HEK293 (cell line): ENCODE measurements around the gene REX1BD.

Source experiments
- TCF7L2 ChIP-seq: IDR thresholded peaks from 2 replicates; pipeline ENCODE4 v1.6.1; 2011; ENCODE audit warnings: low read depth, mild to moderate bottlenecking, inconsistent platforms, low read length, moderate library complexity, borderline replicate concordance
- TSHZ1 ChIP-seq: fragments of 450-650 bp; formaldehyde crosslinking; IDR thresholded peaks from 2 replicates; pipeline ENCODE4 v1.5.1; 2016; ENCODE audit warnings: missing biosample characterization, missing genetic modification characterization, borderline replicate concordance
- ZNF114 ChIP-seq: fragments of 450-650 bp; formaldehyde crosslinking; IDR thresholded peaks from 2 replicates; pipeline ENCODE4 v1.5.0; 2017; ENCODE audit warnings: missing biosample characterization, missing genetic modification characterization
- ZNF311 ChIP-seq: fragments of 450-650 bp; formaldehyde crosslinking; IDR thresholded peaks from 2 replicates; pipeline ENCODE4 v1.5.1; 2017; ENCODE audit warnings: missing biosample characterization, missing genetic modification characterization, borderline replicate concordance
- ZNF324 ChIP-seq: fragments of 450-650 bp; formaldehyde crosslinking; IDR thresholded peaks from 2 replicates; pipeline ENCODE4 v1.5.1; 2016; ENCODE audit warnings: missing biosample characterization, missing genetic modification characterization
- ZNF624 ChIP-seq: fragments of 450-650 bp; formaldehyde crosslinking; IDR thresholded peaks from 2 replicates; pipeline ENCODE4 v1.5.1; 2017; ENCODE audit warnings: missing biosample characterization, missing genetic modification characterization
- TF ChIP-seq, protein P1 (sequence below): fragments of 450-650 bp; formaldehyde crosslinking; IDR thresholded peaks from 2 replicates; pipeline ENCODE4 v1.5.1; 2016; ENCODE audit warnings: missing biosample characterization, missing genetic modification characterization

DNA sequence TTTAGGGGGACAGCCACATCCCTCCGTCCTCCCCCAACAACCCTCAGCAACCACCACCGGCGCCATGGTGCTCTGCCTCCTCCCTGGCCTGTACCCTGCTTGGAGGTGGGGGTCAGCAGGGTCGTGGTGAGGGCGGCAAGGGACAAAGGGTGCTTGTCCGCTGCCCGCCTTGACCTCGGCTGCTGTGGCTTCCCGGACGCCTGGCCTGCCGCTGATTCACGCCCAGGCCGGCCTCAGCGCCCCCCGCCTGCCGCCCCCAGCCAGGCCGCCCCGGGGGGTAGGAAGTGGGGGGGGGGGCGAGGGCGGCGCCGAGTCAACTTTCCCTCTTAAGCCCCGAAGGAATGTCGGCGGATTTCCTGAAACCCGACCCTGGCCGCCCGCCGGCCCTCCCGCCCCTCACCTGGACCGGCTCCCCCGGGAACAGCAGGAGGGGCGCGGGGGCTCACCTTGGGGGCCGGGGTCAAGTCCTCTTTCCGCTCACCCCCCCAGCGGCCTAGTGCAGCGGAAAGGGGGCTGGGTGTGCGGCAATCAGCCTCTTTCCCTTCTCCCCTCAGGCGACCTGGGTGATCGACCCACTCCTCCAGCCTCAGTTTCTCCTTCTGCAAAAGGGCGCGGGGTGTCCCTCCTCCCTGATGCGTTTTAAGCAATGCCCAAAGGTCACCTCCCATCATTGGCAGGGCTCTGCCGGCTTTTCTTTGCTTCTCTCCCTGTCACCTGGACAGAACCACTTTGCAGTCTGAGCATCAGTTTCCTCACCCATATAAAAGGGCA, 22.1 kb downstream of the REX1BD start:
- TF ChIP-seq TSHZ1 (tag by site-specific recombination) (no peak), ZNF311 (tag by site-specific recombination) (no peak), TCF7L2 (no peak), ZNF324 (tag by site-specific recombination) (no peak), ZNF624 (tag by site-specific recombination) (no peak), ZNF114 (no peak)
- TF ChIP-seq, protein P1, sequence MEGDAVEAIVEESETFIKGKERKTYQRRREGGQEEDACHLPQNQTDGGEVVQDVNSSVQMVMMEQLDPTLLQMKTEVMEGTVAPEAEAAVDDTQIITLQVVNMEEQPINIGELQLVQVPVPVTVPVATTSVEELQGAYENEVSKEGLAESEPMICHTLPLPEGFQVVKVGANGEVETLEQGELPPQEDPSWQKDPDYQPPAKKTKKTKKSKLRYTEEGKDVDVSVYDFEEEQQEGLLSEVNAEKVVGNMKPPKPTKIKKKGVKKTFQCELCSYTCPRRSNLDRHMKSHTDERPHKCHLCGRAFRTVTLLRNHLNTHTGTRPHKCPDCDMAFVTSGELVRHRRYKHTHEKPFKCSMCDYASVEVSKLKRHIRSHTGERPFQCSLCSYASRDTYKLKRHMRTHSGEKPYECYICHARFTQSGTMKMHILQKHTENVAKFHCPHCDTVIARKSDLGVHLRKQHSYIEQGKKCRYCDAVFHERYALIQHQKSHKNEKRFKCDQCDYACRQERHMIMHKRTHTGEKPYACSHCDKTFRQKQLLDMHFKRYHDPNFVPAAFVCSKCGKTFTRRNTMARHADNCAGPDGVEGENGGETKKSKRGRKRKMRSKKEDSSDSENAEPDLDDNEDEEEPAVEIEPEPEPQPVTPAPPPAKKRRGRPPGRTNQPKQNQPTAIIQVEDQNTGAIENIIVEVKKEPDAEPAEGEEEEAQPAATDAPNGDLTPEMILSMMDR (tag by site-specific recombination), result no peak
